Brain microvascular endothelial cell (primary cell): ENCODE data around the gene ZNF268.
"Not testable (repeated sequence)": the region's sequence is repeated elsewhere in the genome, so short reads cannot be mapped to it uniquely, and the experiment has no call there.

Experiments used
- DNase-seq: peaks from one replicate; pipeline ENCODE4 v3.0.0-alpha.2; 2020
- H3K27ac ChIP-seq: fragments of 250-450 bp; sonication (Bioruptor Pico); 2 replicates; pipeline ENCODE4 v1.5.1; 2020; ENCODE audit warnings: mild to moderate bottlenecking, moderate library complexity
- H3K27me3 ChIP-seq: fragments of 250-450 bp; sonication (Bioruptor Pico); replicated peaks from 2 replicates; pipeline ENCODE4 v1.5.1; 2020; ENCODE audit warnings: mild to moderate bottlenecking
- H3K36me3 ChIP-seq: fragments of 250-450 bp; sonication (Bioruptor Pico); replicated peaks from 2 replicates; pipeline ENCODE4 v1.5.1; 2020; ENCODE audit warnings: mild to moderate bottlenecking
- H3K4me3 ChIP-seq: 2 replicates; pipeline ENCODE4 v1.5.1; 2011; ENCODE audit warnings: low read depth, mild to moderate bottlenecking, control low read depth, low read length, moderate library complexity
- CTCF ChIP-seq: IDR thresholded peaks from 2 replicates; pipeline ENCODE4 v1.5.1; 2011; ENCODE audit warnings: low read depth, mild to moderate bottlenecking, moderate library complexity, low read length, control low read depth, inconsistent platforms; ENCODE audit errors: missing control alignments
- in situ Hi-C: cut with HindIII; loops from 2 replicates; pipeline ENCODE4 v1.10.0; 2017; ENCODE audit warnings: low sequenced_read_pairs, low pct_ligation_motif_present

The ZNF268 gene

DNA sequence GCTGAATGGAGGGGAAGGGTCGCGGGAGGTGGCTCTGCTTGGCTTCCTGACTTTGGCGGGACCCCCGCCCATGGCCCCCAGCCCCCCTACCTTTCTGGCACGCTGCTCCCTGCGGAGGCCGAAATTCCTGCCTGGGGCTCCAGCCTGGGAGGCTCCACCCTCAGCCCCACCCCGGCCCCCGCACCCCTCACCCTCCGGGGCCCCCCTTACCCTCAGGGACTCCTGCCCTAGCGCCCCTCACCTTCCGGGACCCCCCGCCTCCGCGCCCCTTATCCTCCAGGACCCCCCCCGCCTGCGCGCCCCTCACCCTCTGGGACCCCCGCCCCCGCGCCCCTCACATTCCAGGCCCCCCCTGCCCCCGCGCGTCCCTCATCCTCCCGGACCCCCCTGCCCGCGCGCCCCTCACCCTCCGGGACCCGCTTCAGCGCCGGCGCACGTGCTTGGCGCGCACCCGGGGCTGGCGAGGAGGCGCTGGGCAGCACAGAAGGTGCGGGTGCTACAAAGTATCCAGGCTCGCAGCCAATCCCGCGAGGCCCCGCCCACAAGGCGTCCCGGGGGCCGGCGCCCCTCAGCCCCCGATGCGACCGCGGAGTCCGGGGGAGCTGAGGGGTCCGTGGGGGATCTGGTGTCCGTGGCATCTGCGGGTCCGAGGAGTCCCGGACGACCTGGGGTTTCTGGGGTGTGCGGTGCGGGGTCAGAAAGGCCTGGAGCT, 54.3 kb downstream of the ZNF268 start, which contains the start of gene ANHX:
Gene ANHX, minus strand, starts transcription at position 477 of the 712 bp plus-strand sequence. CDS start 1,521 bp downstream, outside the sequence.
- in situ Hi-C loops: no loop called here
- Histone ChIP-seq H3K36me3 (no peaks in the 10 kb centered on the region), H3K27me3 (no peaks in the 10 kb centered on the region), H3K27ac (no peak within 1 kb of the TSS), H3K4me3 (no peak within 1 kb of the TSS)
- no peak for DNase-seq
- no peak for TF ChIP-seq CTCF

DNA sequence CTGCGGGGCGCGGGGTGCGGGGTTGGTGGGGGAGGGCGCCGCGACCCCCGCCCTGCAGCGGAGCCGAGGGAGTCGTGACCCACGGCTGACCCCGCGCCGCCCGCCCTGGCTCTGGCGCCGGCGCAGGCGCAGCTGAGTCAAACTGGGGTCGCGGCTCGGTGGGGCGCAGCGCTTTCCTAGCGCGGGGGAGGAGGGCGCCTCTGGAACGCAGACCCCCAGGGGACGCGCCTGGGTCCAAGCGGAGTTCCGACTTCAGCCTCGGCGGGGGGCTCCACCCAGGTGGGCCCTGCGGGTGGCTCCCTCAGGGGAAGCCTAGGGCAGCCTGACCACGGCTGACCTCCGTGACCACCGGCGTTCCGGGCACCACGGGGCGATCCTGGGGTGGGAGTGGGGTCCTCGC, 54.8 kb downstream of the ZNF268 start:
- TF ChIP-seq CTCF: no peak
- DNase-seq: no peak

DNA sequence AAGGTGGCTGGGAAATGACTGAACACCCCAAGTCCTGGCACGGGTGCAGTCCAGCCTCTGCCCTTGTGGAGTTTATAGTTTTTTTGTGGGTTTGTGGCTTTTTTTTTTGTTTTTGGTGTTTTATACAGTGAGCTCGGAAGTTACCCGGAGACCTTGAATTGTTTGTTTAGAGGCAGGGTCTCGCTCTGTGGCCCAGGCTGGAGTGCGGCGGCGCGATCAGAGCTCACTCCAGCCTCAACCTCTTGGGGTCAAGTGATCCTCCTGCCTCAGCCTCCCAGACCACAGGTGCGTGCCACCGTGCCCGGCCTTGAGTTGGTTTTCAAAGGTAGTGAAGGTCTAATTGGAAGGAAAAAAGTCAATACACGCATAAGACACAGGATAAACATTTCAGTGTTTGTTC, 55.3 kb downstream of the ZNF268 start:
- in situ Hi-C loops: no loop called here
- no peak overlapping the region for H3K27ac ChIP-seq
- TF ChIP-seq CTCF: no peak
- H3K36me3 ChIP-seq: no peaks in the 10 kb centered on the region
- DNase-seq: no peak
- H3K4me3 ChIP-seq: no peak overlapping the region
- H3K27me3 ChIP-seq: no peaks in the 10 kb centered on the region

More for the DNA sequence above, 54.8 kb downstream of the ZNF268 start:
- no peaks in the 10 kb centered on the region for H3K36me3 ChIP-seq
- in situ Hi-C loops: no loop called here
- H3K27me3 ChIP-seq: no peaks in the 10 kb centered on the region
- H3K27ac ChIP-seq: no peak overlapping the region
- H3K4me3 ChIP-seq: no peak overlapping the region

DNA sequence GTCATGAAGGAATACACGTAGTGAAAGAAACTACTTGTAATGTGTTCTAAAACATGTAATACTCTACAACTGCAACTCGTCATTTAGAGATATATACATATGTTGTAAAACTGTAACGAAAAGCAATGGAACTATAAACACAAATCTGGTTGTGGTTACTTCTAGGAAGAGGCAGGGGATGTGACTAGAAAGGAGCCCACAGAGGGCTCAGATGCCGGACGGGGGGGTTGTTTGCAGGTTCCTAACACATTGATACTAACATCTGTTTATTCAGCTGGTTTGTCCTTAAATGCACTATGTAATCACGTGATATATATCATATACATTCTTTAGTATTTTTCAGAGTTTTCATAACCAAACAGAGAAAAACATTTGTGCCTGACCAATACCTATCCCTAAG, 70.4 kb downstream of the ZNF268 start:
- DNase-seq: no peak
- no peak for TF ChIP-seq CTCF
- Histone ChIP-seq H3K27me3 (no peaks in the 10 kb centered on the region), H3K4me3 (no peak overlapping the region), H3K27ac (no peak overlapping the region), H3K36me3 (no peaks in the 10 kb centered on the region)
- in situ Hi-C loops: no loop called here

DNA sequence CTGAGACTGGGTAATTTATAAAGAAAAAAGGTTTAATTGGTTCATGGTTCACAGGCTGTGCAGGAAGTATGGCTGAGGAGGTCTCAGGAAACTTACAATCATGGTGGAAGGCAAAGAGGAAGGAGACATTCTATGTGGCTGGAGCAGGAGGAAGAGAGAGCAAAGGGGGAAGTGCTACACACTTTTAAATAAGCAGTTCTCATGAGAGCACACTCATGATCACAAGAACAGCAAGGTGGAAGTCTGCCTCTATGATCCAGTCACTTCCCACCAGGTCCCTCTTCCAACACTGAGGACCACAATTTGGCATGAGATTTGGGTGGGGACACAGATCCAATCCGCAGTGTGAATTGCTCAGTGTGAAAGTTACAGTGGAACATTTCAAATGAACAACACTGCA, 74.5 kb downstream of the ZNF268 start:
- DNase-seq, in situ Hi-C loops, H3K27ac ChIP-seq, H3K27me3 ChIP-seq, H3K4me3 ChIP-seq, H3K36me3 ChIP-seq: not testable (repeated sequence)

DNA sequence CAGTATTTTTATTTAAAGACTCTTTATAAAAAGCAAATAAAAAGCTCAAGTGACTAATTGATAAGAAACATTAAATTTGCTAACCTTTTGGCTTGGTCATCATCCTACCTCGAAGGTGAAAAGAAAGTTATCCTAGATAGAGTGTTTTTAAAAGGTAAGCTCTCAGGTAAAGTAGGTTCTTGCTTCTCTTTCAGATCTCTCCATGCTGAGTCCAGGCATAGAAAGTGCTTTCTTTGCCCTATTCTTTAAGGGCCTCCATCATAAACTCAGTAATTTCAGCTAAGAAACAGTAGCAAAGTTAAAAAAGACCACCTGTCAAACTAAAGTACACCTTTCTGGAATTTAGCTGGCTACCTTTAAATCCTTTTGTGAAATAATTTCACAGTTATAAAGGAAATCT, 75.0 kb downstream of the ZNF268 start:
- no peaks in the 10 kb centered on the region for H3K27me3 ChIP-seq
- no peak for DNase-seq
- no peak overlapping the region for H3K4me3 ChIP-seq
- H3K36me3 ChIP-seq: no peaks in the 10 kb centered on the region
- no peak overlapping the region for H3K27ac ChIP-seq
- in situ Hi-C loops: no loop called here
- no peak for TF ChIP-seq CTCF
